Activated B cell treated with CpG ODN at 0.5 μM for 24 hours (primary cell): ENCODE results near the gene UGT1A4. TPM values are rescaled to one million over a fixed set of nuclear protein-coding genes. Genes with fewer than 3 reads are reported as not detected.
A peak's percentile ranks its signal among the peaks of the same experiment; 100 is the strongest.

Experiments used
- ATAC-seq: fragments of 200-7000 bp; cut with Tn5 transposase; one replicate; pipeline ENCODE4 v1.10.0; 2021; ENCODE audit warnings: low read depth, mild to moderate bottlenecking, moderate library complexity
- CTCF ChIA-PET: fragments of 350-600 bp; sonication (Branson Sonifier 250); formaldehyde crosslinking; loops from one replicate; lab custom pipeline; 2021; ENCODE audit warnings: antibody characterized with exemption; lab: Charles Lee
- POLR2A ChIA-PET: fragments of 350-600 bp; sonication (Branson Sonifier 250); formaldehyde crosslinking; loops from one replicate; lab custom pipeline; 2021; ENCODE audit warnings: antibody characterized with exemption; lab: Charles Lee
- DNase-seq: peaks from one replicate; pipeline ENCODE4 v3.0.0; 2022
- H3K27ac Mint-ChIP-seq: one replicate; pipeline ENCODE4 v1.8.0; 2020; ENCODE audit warnings: mixed read lengths
- H3K27me3 Mint-ChIP-seq: one replicate; pipeline ENCODE4 v1.8.0; 2021; ENCODE audit warnings: mixed read lengths
- H3K36me3 Mint-ChIP-seq: one replicate; pipeline ENCODE4 v1.8.0; 2021; ENCODE audit warnings: low read depth, mixed read lengths
- H3K4me1 Mint-ChIP-seq: one replicate; pipeline ENCODE4 v1.8.0; 2021; ENCODE audit warnings: mixed read lengths
- H3K4me3 Mint-ChIP-seq: one replicate; pipeline ENCODE4 v1.8.0; 2020; ENCODE audit warnings: mild to moderate bottlenecking, mixed read lengths
- H3K9me3 Mint-ChIP-seq: one replicate; pipeline ENCODE4 v1.8.0; 2020; ENCODE audit warnings: mixed read lengths
- intact Hi-C: fragments of 100-400 bp; cut with micrococcal nuclease; formaldehyde crosslinking; loops from one replicate; pipeline ENCODE4 v1.15.1; 2024
- total RNA-seq: library from RNA; stranded (reverse); gene quantifications from 2 replicates; pipeline ENCODE4 v1.2.3, GENCODE V29; 2022
- TF ChIP-seq, protein P1 (sequence below): fragments of 200-600 bp; IDR thresholded peaks from one replicate; pipeline ENCODE4 v1.8.0; 2022; ENCODE audit warnings: antibody characterized with exemption, mild to moderate bottlenecking

UGT1A4 gene
- total RNA-seq, 1 donor from 2014 or later = not detected

DNA sequence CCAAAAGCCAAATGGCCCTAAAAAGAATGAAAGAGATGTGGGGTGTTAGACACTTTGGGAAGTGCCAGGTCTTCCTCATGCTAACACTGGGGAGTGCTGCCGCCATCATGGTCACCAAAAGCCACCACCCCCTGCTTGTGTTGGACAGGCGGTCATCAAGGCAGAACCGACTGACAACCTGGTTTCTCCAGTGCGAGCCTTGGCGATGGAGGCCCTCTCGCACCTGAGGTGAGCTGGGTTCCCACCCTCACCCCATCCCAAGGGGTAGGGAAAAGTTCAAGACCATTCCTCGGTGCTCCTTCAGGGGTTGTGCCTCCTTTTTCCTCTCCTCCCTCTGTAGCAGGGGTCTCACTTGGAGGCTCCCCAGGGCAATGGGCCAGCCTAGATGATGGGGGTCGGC is 93.2 kb downstream of the UGT1A4 start:
- peaks cover 15% of the 10 kb centered on the region for H3K27me3 Mint-ChIP-seq
- no peak overlapping the region for H3K4me3 Mint-ChIP-seq
- intact Hi-C loops = no loop called here
- H3K36me3 Mint-ChIP-seq = no peaks in the 10 kb centered on the region
- no peaks in the 10 kb centered on the region for H3K4me1 Mint-ChIP-seq
- TF ChIP-seq, protein P1, sequence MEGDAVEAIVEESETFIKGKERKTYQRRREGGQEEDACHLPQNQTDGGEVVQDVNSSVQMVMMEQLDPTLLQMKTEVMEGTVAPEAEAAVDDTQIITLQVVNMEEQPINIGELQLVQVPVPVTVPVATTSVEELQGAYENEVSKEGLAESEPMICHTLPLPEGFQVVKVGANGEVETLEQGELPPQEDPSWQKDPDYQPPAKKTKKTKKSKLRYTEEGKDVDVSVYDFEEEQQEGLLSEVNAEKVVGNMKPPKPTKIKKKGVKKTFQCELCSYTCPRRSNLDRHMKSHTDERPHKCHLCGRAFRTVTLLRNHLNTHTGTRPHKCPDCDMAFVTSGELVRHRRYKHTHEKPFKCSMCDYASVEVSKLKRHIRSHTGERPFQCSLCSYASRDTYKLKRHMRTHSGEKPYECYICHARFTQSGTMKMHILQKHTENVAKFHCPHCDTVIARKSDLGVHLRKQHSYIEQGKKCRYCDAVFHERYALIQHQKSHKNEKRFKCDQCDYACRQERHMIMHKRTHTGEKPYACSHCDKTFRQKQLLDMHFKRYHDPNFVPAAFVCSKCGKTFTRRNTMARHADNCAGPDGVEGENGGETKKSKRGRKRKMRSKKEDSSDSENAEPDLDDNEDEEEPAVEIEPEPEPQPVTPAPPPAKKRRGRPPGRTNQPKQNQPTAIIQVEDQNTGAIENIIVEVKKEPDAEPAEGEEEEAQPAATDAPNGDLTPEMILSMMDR = no peak
- POLR2A ChIA-PET = no interaction called here
- no peaks in the 10 kb centered on the region for H3K9me3 Mint-ChIP-seq
- DNase-seq (peak; percentile 7), ATAC-seq (no peak)
- CTCF ChIA-PET = no interaction called here
- H3K27ac Mint-ChIP-seq = no peak overlapping the region

- Mint-ChIP-seq H3K27ac (no peak overlapping the region), H3K36me3 (no peaks in the 10 kb centered on the region), H3K4me3 (no peak overlapping the region), H3K4me1 (no peaks in the 10 kb centered on the region), H3K27me3 (peaks cover 20% of the 10 kb centered on the region), H3K9me3 (no peaks in the 10 kb centered on the region)
- ChIA-PET CTCF (no interaction called here), POLR2A (no interaction called here)
- ATAC-seq (no peak), DNase-seq (no peak)
- intact Hi-C loops = no loop called here
- TF ChIP-seq, protein P1 = no peak
These were observed 94.9 kb downstream of the UGT1A4 start for GRCh38 chr2:233813236-233814055.

DNA sequence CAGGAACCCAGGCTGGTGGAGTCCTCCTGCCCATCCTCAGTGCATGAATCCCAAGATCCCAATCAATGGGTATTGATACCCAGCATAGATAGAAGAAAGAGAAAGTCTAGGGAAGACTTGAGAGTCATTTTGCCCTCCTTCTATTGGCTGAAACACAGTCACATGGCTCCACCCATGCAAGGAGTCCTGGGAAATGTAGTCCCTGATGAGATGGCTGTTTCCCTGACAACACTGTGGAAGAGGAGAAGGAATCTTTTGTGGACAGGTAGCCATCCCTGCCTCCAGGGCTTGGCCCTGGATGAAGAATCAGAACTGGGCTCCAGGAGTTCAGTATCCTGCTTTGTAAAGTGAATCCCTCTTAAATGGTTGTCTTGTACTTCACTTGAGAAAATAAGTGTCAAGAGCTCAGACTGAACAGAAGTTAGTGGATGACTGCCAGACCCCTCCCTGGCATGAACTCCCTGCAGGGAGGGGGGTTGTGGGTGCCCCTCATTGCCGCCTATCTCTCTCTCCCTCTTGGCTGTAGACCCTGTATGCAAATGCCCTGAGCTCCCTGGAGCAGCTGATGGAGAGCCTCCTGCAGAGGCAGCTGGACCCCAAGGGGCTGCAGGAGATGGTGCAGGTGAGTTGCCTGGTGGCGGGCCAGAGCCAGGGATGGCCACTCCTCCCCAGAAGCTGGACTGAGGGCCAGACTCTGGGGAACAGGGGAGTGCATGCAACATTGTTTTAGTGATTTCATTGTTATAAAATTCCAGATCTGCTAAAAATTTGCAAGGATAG is 95.7 kb downstream of the UGT1A4 start:
- ATAC-seq (no peak), DNase-seq (no peak)
- Mint-ChIP-seq H3K36me3 (no peaks in the 10 kb centered on the region), H3K4me3 (no peak overlapping the region), H3K27me3 (peaks cover 20% of the 10 kb centered on the region), H3K9me3 (no peaks in the 10 kb centered on the region), H3K27ac (no peak overlapping the region), H3K4me1 (no peaks in the 10 kb centered on the region)
- ChIA-PET CTCF (no interaction called here), POLR2A (no interaction called here)
- intact Hi-C loops = no loop called here
- TF ChIP-seq, protein P1 = no peak

- DNase-seq (no peak), ATAC-seq (no peak)
- Mint-ChIP-seq H3K36me3 (no peaks in the 10 kb centered on the region), H3K4me1 (no peaks in the 10 kb centered on the region), H3K27ac (no peak overlapping the region), H3K9me3 (no peaks in the 10 kb centered on the region), H3K4me3 (no peak overlapping the region), H3K27me3 (peaks cover 20% of the 10 kb centered on the region)
- intact Hi-C loops = no loop called here
- TF ChIP-seq, protein P1 = no peak
- ChIA-PET CTCF (no interaction called here), POLR2A (no interaction called here)
These were observed 97.3 kb downstream of the UGT1A4 start for GRCh38 chr2:233815861-233816260.

GRCh38 chr2:233816334-233816733 is 97.8 kb downstream of the UGT1A4 start:
- CTCF ChIA-PET = no interaction called here
- Mint-ChIP-seq H3K4me3 (no peak overlapping the region), H3K27ac (no peak overlapping the region), H3K4me1 (no peaks in the 10 kb centered on the region), H3K9me3 (no peaks in the 10 kb centered on the region), H3K36me3 (no peaks in the 10 kb centered on the region), H3K27me3 (peaks cover 20% of the 10 kb centered on the region)
- intact Hi-C loops = no loop called here
- POLR2A ChIA-PET = no interaction called here
- ATAC-seq = no peak
- no peak for DNase-seq
- TF ChIP-seq, protein P1 = no peak
